WERI-Rb-1 (cell line): ENCODE data around the gene TEX36.
"Not testable (repeated sequence)": the region's sequence is repeated elsewhere in the genome, so short reads cannot be mapped to it uniquely, and the experiment has no call there.

Experiments used
- DNase-seq: peaks from one replicate; pipeline ENCODE4 v3.0.0-alpha.2; 2020
- H3K27ac ChIP-seq: fragments of 250-450 bp; sonication (Bioruptor Pico); 2 replicates; pipeline ENCODE4 v1.5.1; 2020; ENCODE audit warnings: mild to moderate bottlenecking, moderate library complexity
- H3K27me3 ChIP-seq: fragments of 250-450 bp; sonication (Bioruptor Pico); 2 replicates; pipeline ENCODE4 v1.5.1; 2021; ENCODE audit warnings: mild to moderate bottlenecking, low read depth, moderate library complexity; ENCODE audit not compliant: insufficient read depth, severe bottlenecking
- H3K36me3 ChIP-seq: fragments of 250-450 bp; sonication (Bioruptor Pico); 2 replicates; pipeline ENCODE4 v1.5.1; 2020; ENCODE audit warnings: mild to moderate bottlenecking, moderate library complexity
- H3K4me3 ChIP-seq: 2 replicates; pipeline ENCODE4 v1.5.1; 2011; ENCODE audit warnings: low read depth, mild to moderate bottlenecking, control low read depth, low read length
- H3K9me3 ChIP-seq: fragments of 250-450 bp; sonication (Bioruptor Pico); 2 replicates; pipeline ENCODE4 v1.5.1; 2021; ENCODE audit warnings: mild to moderate bottlenecking, moderate library complexity; ENCODE audit not compliant: severe bottlenecking
- CTCF ChIP-seq: IDR thresholded peaks from 2 replicates; pipeline ENCODE4 v1.5.1; 2011; ENCODE audit warnings: low read depth, mild to moderate bottlenecking, control low read depth, inconsistent platforms, low read length

Gene TEX36

GRCh38 chr10:125626671-125627070 lies 56.3 kb downstream of the TEX36 start:
- Histone ChIP-seq H3K4me3 (no peak overlapping the region), H3K27me3 (peaks cover 6% of the 10 kb centered on the region), H3K9me3 (no peaks in the 10 kb centered on the region), H3K36me3 (no peaks in the 10 kb centered on the region), H3K27ac (no peak overlapping the region)
- no peak for TF ChIP-seq CTCF
- no peak for DNase-seq

DNA sequence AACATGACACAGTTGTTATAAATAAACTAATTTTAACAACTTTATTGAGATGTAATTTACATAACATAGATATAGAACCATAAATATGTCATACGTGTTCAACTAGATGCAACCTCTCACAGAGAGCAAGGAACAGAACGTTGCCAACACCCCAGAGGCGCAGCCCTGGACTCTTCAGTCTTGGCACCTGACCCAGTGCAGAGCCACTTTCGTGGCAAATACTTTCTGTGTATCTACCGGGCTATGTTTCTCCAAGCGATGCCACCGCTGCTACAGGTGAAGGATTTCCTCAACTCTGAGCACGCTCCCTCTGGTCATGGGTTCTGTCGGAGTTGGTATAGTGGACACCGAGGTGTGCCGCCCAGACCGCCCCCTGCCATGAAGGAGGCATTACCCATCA lies 57.4 kb downstream of the TEX36 start:
- Histone ChIP-seq H3K4me3 (no peak overlapping the region), H3K36me3 (no peaks in the 10 kb centered on the region), H3K27me3 (peaks cover 6% of the 10 kb centered on the region), H3K9me3 (no peaks in the 10 kb centered on the region), H3K27ac (no peak overlapping the region)
- DNase-seq: no peak
- TF ChIP-seq CTCF: no peak

DNA sequence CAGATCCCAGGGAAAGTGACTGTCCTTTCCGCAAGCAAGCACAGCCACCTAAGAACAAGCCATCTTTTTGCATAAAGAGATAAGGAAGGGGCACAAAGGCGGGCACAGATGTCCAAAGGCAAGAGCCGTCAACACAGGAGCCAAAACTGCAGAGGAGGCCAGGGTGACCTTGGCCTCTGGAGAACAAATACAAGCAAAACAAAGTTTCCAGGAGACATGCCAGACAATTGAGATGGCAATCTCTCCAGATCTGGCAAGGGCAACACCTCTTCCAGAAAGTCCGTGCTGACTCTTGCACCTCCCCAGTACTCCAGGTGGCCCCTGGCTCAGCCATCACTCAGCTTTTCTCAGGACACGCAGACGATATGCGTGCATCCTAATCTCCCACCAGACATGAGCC lies 58.2 kb downstream of the TEX36 start:
- Histone ChIP-seq H3K27me3 (peaks cover 4% of the 10 kb centered on the region), H3K9me3 (no peaks in the 10 kb centered on the region), H3K4me3 (no peak overlapping the region), H3K36me3 (no peaks in the 10 kb centered on the region), H3K27ac (no peak overlapping the region)
- no peak for TF ChIP-seq CTCF
- DNase-seq: no peak

DNA sequence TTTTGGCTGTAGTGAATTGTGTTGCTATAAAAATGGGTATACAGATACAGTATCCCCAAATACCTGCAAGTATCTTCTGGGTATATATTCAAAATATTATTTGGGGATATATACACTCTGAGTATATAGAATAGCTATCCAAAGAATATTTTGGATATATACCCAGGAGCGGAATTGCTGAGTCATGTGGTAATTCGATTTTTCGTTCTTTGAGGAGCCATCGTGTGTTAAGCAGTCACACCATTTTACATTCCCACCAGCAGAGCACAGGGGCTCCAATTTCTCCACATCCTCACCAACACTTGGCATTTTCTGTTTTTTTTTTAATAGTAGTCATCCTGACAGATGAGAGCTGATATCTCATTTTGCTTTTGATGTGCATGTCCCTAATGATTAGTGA lies 61.9 kb downstream of the TEX36 start:
- TF ChIP-seq CTCF: no peak
- Histone ChIP-seq H3K27ac (no peak overlapping the region), H3K36me3 (no peaks in the 10 kb centered on the region), H3K27me3 (peaks cover 8% of the 10 kb centered on the region), H3K9me3 (no peaks in the 10 kb centered on the region), H3K4me3 (no peak overlapping the region)
- no peak for DNase-seq

DNA sequence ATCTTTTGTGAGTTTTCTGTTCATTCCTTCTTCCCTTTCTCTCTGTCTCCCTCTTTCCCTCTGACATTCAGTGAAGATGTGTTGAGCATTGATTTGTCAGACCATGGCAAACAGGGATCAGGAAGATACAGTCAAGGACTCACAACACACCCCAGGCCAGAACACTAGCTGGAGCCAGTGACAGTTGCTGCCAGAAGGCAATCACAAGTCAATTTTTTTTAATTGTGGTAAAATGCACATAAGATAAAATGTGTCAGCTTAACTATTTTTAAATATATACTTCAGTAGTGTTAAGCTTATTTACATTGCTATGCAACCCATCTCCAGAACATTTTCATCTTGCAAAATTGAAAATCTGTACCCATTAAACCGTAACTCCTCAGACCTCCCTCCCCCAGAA lies 62.6 kb downstream of the TEX36 start:
- no peak for TF ChIP-seq CTCF
- no peaks in the 10 kb centered on the region for H3K36me3 ChIP-seq

DNA sequence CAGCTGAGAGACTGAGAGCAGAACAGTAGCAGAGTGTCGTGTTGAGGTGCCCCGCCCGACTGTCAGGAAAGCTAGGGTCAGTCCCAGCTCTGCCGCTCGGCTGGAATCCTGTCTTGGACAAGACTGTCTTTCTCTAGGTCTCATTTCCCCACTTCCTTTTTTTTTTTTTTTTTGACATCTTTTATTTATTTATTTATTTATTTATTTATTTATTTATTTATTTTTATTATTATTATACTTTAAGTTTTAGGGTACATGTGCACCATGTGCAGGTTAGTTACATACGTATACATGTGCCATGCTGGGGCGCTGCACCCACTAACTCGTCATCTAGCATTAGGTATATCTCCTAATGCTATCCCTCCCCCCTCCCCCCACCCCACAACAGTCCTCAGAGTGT lies 69.9 kb downstream of the TEX36 start:
- H3K27me3 ChIP-seq: peaks cover 13% of the 10 kb centered on the region
- not testable (repeated sequence) for DNase-seq, H3K4me3 ChIP-seq, H3K36me3 ChIP-seq, H3K27ac ChIP-seq, H3K9me3 ChIP-seq

More for the DNA sequence above, 62.6 kb downstream of the TEX36 start:
- H3K27ac ChIP-seq: no peak overlapping the region
- H3K4me3 ChIP-seq: no peak overlapping the region
- no peak for DNase-seq
- H3K9me3 ChIP-seq: no peaks in the 10 kb centered on the region
- peaks cover 8% of the 10 kb centered on the region for H3K27me3 ChIP-seq
